HG03565 (cell line): ENCODE results near the gene FATE1.

Source experiments
- ATAC-seq: cut with Tn5 transposase; IDR thresholded peaks from one replicate; pipeline ENCODE4 v1.9.1; 2021; ENCODE audit warnings: mild to moderate bottlenecking, moderate library complexity; ENCODE audit not compliant: unreplicated experiment

FATE1 gene

GRCh38 chrX:151742311-151742710 is 26.5 kb downstream of the FATE1 start:
- ATAC-seq = no peak

- no peak for ATAC-seq
Measured at GRCh38 chrX:151743651-151744470, 28.0 kb downstream of the FATE1 start.

- no peak for ATAC-seq
Measured at GRCh38 chrX:151745651-151746050, 29.8 kb downstream of the FATE1 start.

- ATAC-seq = no peak
Measured at GRCh38 chrX:151746502-151746901, 30.7 kb downstream of the FATE1 start.

GRCh38 chrX:151750511-151750910 is 34.7 kb downstream of the FATE1 start:
- ATAC-seq = no peak

- ATAC-seq = no peak
Measured at GRCh38 chrX:151752847-151753246, 37.0 kb downstream of the FATE1 start.

- ATAC-seq = peak; percentile 70
Measured at GRCh38 chrX:151753313-151754046, 37.6 kb downstream of the FATE1 start.

- no peak for ATAC-seq
Measured at GRCh38 chrX:151754047-151754429, 38.2 kb downstream of the FATE1 start.

GRCh38 chrX:151754641-151755215 is 38.9 kb downstream of the FATE1 start:
- ATAC-seq = no peak

- ATAC-seq = no peak
Measured at GRCh38 chrX:151759041-151759708, 43.3 kb downstream of the FATE1 start.

- no peak for ATAC-seq
Measured at GRCh38 chrX:151762802-151763201, 47.0 kb downstream of the FATE1 start.

GRCh38 chrX:151763711-151764110 is 47.9 kb downstream of the FATE1 start:
- no peak for ATAC-seq

GRCh38 chrX:151765026-151765425 is 49.2 kb downstream of the FATE1 start:
- no peak for ATAC-seq

GRCh38 chrX:151771726-151772125 is 55.9 kb downstream of the FATE1 start:
- ATAC-seq = no peak
